NCI-H1105 (cell line): ENCODE measurements around the gene STX8.
"Not testable (repeated sequence)": the region's sequence is repeated elsewhere in the genome, so short reads cannot be mapped to it uniquely, and the experiment has no call there.

Experiments used
- DNase-seq: peaks from one replicate; lab custom pipeline; 2025; lab: John Stamatoyannopoulos, UW

Gene STX8

DNA sequence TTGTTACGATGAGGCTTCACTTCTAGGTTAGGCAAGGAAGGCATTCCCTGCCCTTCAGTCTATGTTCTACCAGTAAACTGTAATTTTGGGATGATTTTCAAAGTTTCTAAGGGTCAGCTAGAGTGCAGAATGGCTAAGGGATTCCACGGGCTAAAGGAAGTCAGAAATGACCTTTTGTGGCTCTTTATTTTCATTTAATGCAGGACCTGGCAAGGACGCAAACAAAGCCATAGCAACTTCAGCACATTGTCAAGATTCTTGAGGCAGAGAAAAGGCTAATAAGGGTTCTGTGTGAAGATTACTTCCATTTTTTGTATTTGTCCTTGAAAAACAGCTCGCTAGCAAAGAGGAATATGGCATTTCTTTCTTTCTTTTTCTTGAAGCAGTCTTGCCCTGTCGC lies 76.6 kb downstream of the STX8 start:
- no peak for DNase-seq

DNA sequence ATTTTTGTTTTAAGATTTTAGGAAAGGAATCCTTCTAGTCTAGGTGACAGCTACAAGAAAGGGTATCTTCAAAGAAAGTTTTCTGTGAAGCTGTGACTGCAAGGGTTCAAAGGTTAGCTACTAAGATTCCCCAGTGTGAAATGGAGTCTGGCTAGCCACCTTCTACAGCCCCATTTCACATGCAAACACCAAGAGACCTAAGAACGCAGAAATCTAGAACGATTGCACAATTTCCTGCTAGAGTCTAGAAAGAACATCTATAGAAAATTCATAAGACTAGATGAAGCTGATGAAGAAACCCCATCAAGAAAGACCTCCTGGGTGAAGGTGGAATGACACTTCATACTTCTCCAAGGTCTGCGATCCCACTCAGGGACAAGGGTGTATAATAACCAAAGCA lies 77.1 kb downstream of the STX8 start:
- DNase-seq = no peak

- DNase-seq = no peak
Measured at GRCh38 chr17:9488556-9488955, 87.1 kb downstream of the STX8 start.

- no peak for DNase-seq
Measured at GRCh38 chr17:9487406-9487805, 88.2 kb downstream of the STX8 start.

DNA sequence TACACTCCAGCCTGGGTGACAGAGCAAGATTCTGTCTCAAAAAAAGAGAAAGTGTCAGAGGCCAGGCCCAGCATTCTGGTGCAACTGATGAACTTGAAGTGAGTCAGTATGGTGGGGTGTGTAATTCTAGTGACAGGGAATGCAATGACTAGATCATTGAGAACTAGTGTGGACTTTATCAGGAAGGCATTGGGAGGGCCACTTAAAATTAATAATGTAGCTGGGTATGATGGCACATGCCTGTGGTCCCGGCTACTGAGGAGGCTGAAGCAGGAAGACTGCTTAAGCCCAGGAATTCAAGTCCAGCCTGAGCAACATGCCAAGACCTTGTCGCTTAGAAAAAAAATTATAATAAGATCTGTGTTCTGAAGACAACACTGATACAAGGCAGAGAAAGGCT lies 90.8 kb downstream of the STX8 start:
- DNase-seq = no peak

DNA sequence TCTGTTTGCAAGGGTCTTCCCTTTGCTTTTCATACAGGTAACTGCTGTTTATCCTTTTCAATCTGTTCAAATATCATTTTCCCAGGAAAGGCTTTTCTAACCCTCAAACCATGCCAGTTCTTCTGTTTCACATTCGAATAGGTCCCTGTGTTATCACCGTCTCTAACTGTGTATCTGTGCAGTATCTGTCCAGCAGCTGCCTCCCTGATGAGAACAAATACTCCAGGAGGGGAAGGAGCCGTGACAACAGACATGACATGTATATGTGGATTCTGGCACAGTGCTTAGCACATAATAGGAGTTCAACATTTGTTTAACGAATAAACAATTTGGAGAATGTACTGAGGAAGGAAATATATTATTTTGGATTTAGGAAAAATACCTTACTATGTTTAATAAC lies 95.7 kb downstream of the STX8 start:
- no peak for DNase-seq

DNA sequence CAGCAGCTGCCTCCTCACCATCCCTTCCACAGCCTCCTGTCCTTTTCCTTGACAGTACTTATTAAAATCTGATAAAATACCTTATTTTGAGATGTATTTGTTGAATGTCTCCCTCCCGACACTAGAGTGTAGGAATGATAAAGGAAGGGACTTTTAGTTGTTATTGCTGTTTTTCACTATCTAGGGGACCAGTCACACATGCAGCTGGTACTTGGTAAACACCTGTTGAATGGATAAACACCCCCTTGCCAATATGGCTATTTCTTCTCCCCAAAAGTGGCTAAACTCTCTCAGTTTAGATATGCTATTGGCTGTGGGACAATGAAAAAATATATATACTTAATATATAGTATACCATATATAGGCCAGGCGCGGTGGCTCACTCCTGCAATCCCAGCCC lies 96.7 kb downstream of the STX8 start:
- DNase-seq = no peak

DNA sequence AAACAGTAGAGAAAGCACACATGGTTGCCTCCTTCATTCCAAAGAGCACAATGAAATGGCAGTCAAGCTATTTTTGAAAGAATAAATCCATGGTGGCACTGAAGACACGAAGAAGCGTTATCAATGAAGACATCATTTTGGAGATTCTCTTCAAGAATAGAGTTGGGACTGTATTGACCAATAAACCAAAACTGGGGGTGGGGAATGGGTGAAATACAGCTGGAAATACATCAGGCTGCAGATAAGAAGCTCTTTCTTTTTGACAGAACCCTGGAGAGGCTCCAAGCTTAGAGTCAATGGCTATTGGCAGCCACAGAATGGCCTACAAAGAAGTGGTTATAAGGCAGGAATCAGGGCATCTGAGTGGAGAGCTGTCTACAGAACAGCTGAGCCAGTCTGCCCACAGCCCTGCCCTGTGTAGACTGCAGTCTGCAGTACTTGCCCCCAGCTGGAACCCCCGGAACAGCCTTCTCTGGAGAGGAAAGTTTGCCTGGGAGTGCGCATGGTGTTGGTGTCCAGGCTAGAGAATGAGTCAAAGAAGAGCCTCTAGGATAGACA lies 100.4 kb downstream of the STX8 start:
- DNase-seq = no peak

GRCh38 chr17:9473711-9474110 lies 101.9 kb downstream of the STX8 start:
- no peak for DNase-seq

- no peak for DNase-seq
Measured at GRCh38 chr17:9472541-9472940, 103.1 kb downstream of the STX8 start.

DNA sequence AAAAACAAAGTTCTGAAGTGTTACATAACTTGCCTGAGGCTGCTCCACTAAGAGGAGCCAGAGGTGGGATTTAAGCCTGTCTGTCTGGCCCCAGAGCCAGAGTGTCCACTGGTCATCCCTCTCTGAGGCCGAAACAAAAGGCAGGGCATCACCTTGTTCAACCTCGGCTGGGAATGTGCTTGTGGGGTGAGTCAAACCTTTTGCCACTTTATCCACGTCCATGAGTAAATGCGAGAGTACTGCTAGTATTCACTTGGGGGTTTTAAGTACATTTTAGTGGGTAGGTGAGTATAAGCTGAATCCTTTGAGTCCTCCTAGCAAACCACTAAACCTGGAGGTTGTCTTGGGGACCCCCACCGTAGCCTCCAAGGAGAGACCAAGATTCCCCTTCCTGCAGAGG lies 103.5 kb downstream of the STX8 start:
- DNase-seq = no peak

DNA sequence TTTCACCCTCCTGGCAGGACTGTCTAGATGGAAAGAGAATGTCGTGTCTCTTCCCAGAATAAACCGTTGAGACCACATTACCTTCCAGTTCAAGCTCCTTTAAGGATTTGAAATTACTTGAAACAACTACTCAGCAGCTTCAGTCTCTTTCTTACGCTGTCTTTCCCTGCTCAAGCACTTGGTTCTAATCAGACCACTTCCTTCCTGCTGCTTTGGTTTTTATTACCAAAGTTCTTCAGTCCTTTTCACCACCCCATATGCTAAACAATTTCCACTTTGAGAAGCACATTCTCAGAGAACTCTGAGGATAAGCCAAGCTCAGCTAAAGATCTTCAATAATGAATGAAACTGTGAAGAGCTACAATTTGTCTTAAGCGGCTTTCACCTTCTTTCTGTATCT lies 105.4 kb downstream of the STX8 start:
- DNase-seq = no peak

GRCh38 chr17:9468937-9469336 lies 106.7 kb downstream of the STX8 start:
- DNase-seq = no peak

- no peak for DNase-seq
Measured at GRCh38 chr17:9468532-9468931, 107.1 kb downstream of the STX8 start.

DNA sequence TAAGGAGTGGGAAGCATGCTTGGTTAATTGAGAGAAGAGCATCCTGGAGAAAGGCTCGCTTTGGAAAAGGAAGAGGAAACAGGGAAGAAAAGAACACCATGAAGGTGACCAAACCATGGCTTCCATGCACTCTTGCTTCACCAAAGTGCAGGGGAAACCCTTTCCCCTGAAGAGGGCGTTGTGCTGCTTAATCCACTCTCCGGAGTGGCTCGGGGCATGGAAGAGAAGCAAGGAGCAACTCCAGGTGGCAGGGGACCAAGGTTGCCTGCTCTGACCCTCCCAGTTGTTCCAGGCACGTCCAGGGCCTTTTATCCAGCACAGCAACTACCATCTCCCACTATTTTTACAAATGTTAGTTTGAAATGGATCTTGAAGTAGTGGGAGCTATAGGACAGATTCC lies 108.1 kb downstream of the STX8 start:
- DNase-seq = no peak

- DNase-seq = no peak
Measured at GRCh38 chr17:9465210-9465921, 110.3 kb downstream of the STX8 start.

DNA sequence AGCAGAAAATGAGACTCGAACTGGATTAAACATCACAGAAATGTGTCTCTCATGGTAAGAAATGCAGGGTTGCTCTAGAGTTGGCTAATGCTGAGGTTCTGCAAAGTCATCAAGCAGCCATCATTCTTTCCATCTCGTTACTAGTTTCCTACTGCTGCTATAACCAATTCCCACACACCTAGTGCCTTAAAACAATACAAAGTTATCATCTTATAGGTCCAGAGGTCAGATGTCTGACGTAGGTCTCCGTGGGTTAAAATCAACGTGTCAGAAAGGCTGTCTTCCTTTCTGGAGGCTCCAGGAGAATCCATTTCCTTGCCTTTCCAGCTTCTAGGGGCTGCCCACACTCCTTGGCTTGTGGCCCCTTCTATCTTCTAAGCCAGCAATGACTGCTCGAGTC lies 118.6 kb downstream of the STX8 start:
- DNase-seq = no peak

GRCh38 chr17:9456330-9456729 lies 119.3 kb downstream of the STX8 start:
- no peak for DNase-seq

GRCh38 chr17:9451934-9452333 lies 123.7 kb downstream of the STX8 start:
- no peak for DNase-seq

GRCh38 chr17:9447298-9447697 lies 128.3 kb downstream of the STX8 start:
- DNase-seq = not testable (repeated sequence)

DNA sequence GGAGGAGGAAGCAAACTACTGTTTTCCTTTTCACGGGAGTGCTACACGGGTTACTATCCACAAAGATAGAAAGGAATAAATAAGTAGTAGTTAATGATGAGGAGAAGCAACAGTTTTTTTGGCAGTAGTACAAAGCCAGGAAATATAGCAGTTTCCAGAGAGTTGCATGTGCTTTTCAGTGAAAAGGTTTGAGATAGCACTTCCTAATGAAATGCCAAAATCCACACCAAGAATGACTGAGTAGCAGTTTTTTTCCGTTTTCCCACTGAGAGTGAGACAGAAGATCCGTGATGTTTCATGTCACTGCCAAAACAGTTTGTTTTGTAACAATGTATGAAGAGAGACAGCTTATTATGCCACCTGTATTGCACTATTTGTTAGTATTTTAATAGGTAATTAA lies 129.1 kb downstream of the STX8 start:
- DNase-seq = no peak

- no peak for DNase-seq
Measured at GRCh38 chr17:9445424-9445823, 130.2 kb downstream of the STX8 start.

GRCh38 chr17:9444687-9445086 lies 130.9 kb downstream of the STX8 start:
- DNase-seq = no peak

DNA sequence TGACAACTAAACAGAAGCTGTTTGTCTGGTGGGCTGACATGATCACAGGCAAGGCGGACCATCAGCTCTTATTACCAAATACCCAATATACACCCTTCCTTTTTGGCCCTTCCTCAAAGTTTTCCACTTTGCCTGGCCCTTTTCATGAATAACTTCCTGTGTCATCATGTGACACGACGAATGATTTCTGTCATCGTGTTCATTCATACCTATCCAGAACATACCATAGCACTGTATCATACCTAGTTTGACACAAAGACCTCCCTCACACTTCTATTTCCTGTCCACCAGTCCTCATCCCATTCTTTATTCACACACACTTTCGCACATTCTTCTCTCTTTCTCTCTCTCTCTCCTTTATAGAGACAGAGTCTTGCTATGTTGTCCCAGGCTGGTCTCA lies 131.8 kb downstream of the STX8 start:
- no peak for DNase-seq
